IMR-90 (cell line): Measurements from ENCODE around the gene HOXB8. TPM values are rescaled to one million over a fixed set of nuclear protein-coding genes. Genes with fewer than 3 reads are reported as not detected.

Source experiments
- ATAC-seq: fragments of 200-7000 bp; cut with Tn5 transposase; 2 replicates; pipeline ENCODE4 v1.9.1; 2020; ENCODE audit warnings: low read depth, mild to moderate bottlenecking, moderate library complexity
- BruUV-seq: library from RNA; stranded (reverse); fragments of 400-500 nt; replicated peaks from 2 replicates; lab custom pipeline; 2021; lab: Mats Ljungman, UMichigan
- CTCF ChIA-PET: fragments of 300-600 bp; formaldehyde crosslinking; extraction: SDS; loops from one replicate; lab custom pipeline; 2021; ENCODE audit warnings: antibody characterized with exemption; lab: Yijun Ruan, JAX
- POLR2A ChIA-PET: fragments of 300-600 bp; sonication (Branson Sonifier 250); formaldehyde crosslinking; loops from one replicate; lab custom pipeline; 2022; ENCODE audit warnings: antibody characterized with exemption; ENCODE audit not compliant: unreplicated experiment; lab: Charles Lee
- DNase-seq: peaks from one replicate; pipeline ENCODE4 v3.0.0; 2013
- H2AFZ ChIP-seq: replicated peaks from 2 replicates; pipeline ENCODE3; 2013; ENCODE audit warnings: low read length, mild to moderate bottlenecking; ENCODE audit not compliant: poor library complexity
- H2AK5ac ChIP-seq: 2 replicates; pipeline ENCODE4 v1.6.1; 2013; ENCODE audit warnings: low read depth, low read length, inconsistent platforms
- H2AK9ac ChIP-seq: replicated peaks from 2 replicates; pipeline ENCODE3; 2013; ENCODE audit warnings: mild to moderate bottlenecking, low read depth, low read length, moderate library complexity; ENCODE audit not compliant: poor library complexity
- H2BK120ac ChIP-seq: 2 replicates; pipeline ENCODE4 v1.6.1; 2013; ENCODE audit warnings: low read depth, low read length, inconsistent platforms
- H2BK15ac ChIP-seq: 3 replicates; pipeline ENCODE4 v1.6.1; 2013; ENCODE audit warnings: low read depth, low read length, inconsistent platforms
- H2BK20ac ChIP-seq: 2 replicates; pipeline ENCODE4 v1.6.1; 2013; ENCODE audit warnings: low read depth, mild to moderate bottlenecking, inconsistent platforms, low read length, moderate library complexity
- H2BK5ac ChIP-seq: 2 replicates; pipeline ENCODE4 v1.6.1; 2013; ENCODE audit warnings: mild to moderate bottlenecking, low read depth, low read length, inconsistent platforms; ENCODE audit not compliant: poor library complexity, severe bottlenecking
- H3K14ac ChIP-seq: replicated peaks from 2 replicates; pipeline ENCODE4 v1.6.1; 2013; ENCODE audit warnings: low read depth, low read length, inconsistent platforms
- H3K18ac ChIP-seq: 2 replicates; pipeline ENCODE4 v1.6.1; 2013; ENCODE audit warnings: low read depth, low read length, control low read depth
- H3K23ac ChIP-seq: 2 replicates; pipeline ENCODE4 v1.6.1; 2013; ENCODE audit warnings: low read depth, low read length, inconsistent platforms
- H3K27ac ChIP-seq: 2 replicates; pipeline ENCODE4 v1.5.1; 2013; ENCODE audit warnings: mild to moderate bottlenecking, control low read depth, low read length; ENCODE audit not compliant: insufficient read depth
- H3K27me3 ChIP-seq: 2 replicates; pipeline ENCODE4 v1.6.1; 2013; ENCODE audit warnings: low read length; ENCODE audit not compliant: control insufficient read depth, insufficient read depth
- H3K36me3 ChIP-seq: 2 replicates; pipeline ENCODE4 v1.6.1; 2013; ENCODE audit warnings: low read length, mixed read lengths; ENCODE audit not compliant: control insufficient read depth, insufficient read depth
- H3K4ac ChIP-seq: 2 replicates; pipeline ENCODE4 v1.6.1; 2013; ENCODE audit warnings: low read depth, low read length, inconsistent platforms
- H3K4me1 ChIP-seq: 2 replicates; pipeline ENCODE4 v1.6.1; 2013; ENCODE audit warnings: low read length, mixed read lengths; ENCODE audit not compliant: control insufficient read depth, insufficient read depth
- H3K4me2 ChIP-seq: 2 replicates; pipeline ENCODE4 v1.6.1; 2013; ENCODE audit warnings: low read depth, mild to moderate bottlenecking, control low read depth, low read length, moderate library complexity
- H3K4me3 ChIP-seq: 2 replicates; pipeline ENCODE4 v1.5.1; 2013; ENCODE audit warnings: low read depth, mild to moderate bottlenecking, control low read depth, low read length, moderate library complexity; ENCODE audit not compliant: insufficient read depth
- H3K56ac ChIP-seq: 2 replicates; pipeline ENCODE4 v1.6.1; 2013; ENCODE audit warnings: low read length, inconsistent platforms; ENCODE audit not compliant: insufficient read depth; ENCODE audit errors: extremely low read depth
- H3K79me1 ChIP-seq, 2 experiments: 2 replicates each; pipeline ENCODE4 v1.6.1; 2013; ENCODE audit warnings: low read length in 2 of 2, inconsistent platforms in 1 of 2, low read depth in 1 of 2
- H3K9ac ChIP-seq: 2 replicates; pipeline ENCODE4 v1.6.1; 2013; ENCODE audit warnings: low read depth, low read length, control low read depth
- H3K9me1 ChIP-seq: 2 replicates; pipeline ENCODE4 v1.6.1; 2013; ENCODE audit warnings: low read length, inconsistent platforms; ENCODE audit not compliant: insufficient read depth
- H3K9me3 ChIP-seq: 2 replicates; pipeline ENCODE4 v1.6.1; 2013; ENCODE audit warnings: low read length; ENCODE audit not compliant: control insufficient read depth, insufficient read depth
- H4K20me1 ChIP-seq: 2 replicates; pipeline ENCODE4 v1.6.1; 2013; ENCODE audit warnings: low read length, inconsistent platforms; ENCODE audit not compliant: insufficient read depth
- H4K5ac ChIP-seq: 2 replicates; pipeline ENCODE4 v1.6.1; 2013; ENCODE audit warnings: mild to moderate bottlenecking, low read depth, low read length, control low read depth
- H4K8ac ChIP-seq, 2 experiments: 2 replicates each; pipeline ENCODE4 v1.6.1; 2013; ENCODE audit warnings: low read depth in 2 of 2, low read length in 2 of 2, control low read depth in 1 of 2, inconsistent platforms in 1 of 2
- H4K91ac ChIP-seq: 2 replicates; pipeline ENCODE4 v1.6.1; 2013; ENCODE audit warnings: low read depth, low read length, inconsistent platforms; ENCODE audit not compliant: insufficient read depth
- MXI1 ChIP-seq: IDR thresholded peaks from 2 replicates; pipeline ENCODE4 v1.6.1; 2012; ENCODE audit warnings: low read depth, mild to moderate bottlenecking, low read length, moderate library complexity, borderline replicate concordance
- NFE2L2 ChIP-seq: fragments of 150-350 bp; IDR thresholded peaks from 2 replicates; pipeline ENCODE4 v1.6.1; 2016; ENCODE audit warnings: low read depth, mild to moderate bottlenecking, low read length
- POLR2A ChIP-seq: IDR thresholded peaks from 2 replicates; pipeline ENCODE4 v1.6.1; 2012; ENCODE audit warnings: mild to moderate bottlenecking, low read depth, low read length
- RCOR1 ChIP-seq: IDR thresholded peaks from 2 replicates; pipeline ENCODE4 v1.6.1; 2012; ENCODE audit warnings: mild to moderate bottlenecking, low read length, improper control_type of control experiment; ENCODE audit not compliant: insufficient replicate concordance
- RFX5 ChIP-seq: IDR thresholded peaks from 2 replicates; pipeline ENCODE4 v1.8.0; 2012; ENCODE audit warnings: low read depth, mild to moderate bottlenecking, low read length, moderate library complexity
- WGBS, 2 experiments: methylation state at CpG; one replicate each; pipeline versions ENCODE4 v1.1.5 to v1.1.7; 2013; ENCODE audit warnings: missing lambda C conversion rate in 2 of 2; ENCODE audit not compliant: insufficient read length in 1 of 2; ENCODE audit errors: extremely low coverage in 2 of 2; 5-methylcytosine and 5-hydroxymethylcytosine counted together
- dilution Hi-C: fragments of 300-500 bp; cut with HindIII; formaldehyde crosslinking; loops from one replicate; pipeline ENCODE4 v1.14.3; 2018; ENCODE audit warnings: low sequenced_read_pairs; ENCODE audit not compliant: unreplicated experiment
- in situ Hi-C: fragments of 300-500 bp; cut with MboI; formaldehyde crosslinking; loops from 3 replicates; pipeline ENCODE4 v1.14.3; 2019; ENCODE audit warnings: low sequenced_read_pairs, inconsistent platforms, mixed read lengths
- intact Hi-C: fragments of 100-400 bp; cut with micrococcal nuclease; formaldehyde crosslinking; loops from 2 replicates; pipeline ENCODE4 v1.10.0; 2022
- polyA plus RNA-seq, 3 experiments: library from polyadenylated mRNA; depleted of rRNA; stranded (reverse); fragments of >200 nt; gene quantifications; 2 replicates each; pipeline ENCODE4 v1.2.3, GENCODE V29; 2012; ENCODE audit warnings: low replicate concordance in 1 of 3
- total RNA-seq: library from RNA; depleted of rRNA; stranded (reverse); fragments of >200 nt; gene quantifications from 2 replicates; pipeline ENCODE4 v1.2.3, GENCODE V29; 2012

Gene HOXB8
- total and polyA plus RNA-seq, 2 of the 4 experiments (the other 2 are of a cell fraction), result 0.54 to 5.3 TPM

GRCh38 chr17:48644159-48644558 lies 29.1 kb upstream of the HOXB8 start:
- no peak overlapping the region for H2BK5ac ChIP-seq
- H3K27ac ChIP-seq, result no peak overlapping the region
- H4K91ac ChIP-seq, result no peak overlapping the region
- no peaks in the 10 kb centered on the region for H3K4me1 ChIP-seq
- ATAC-seq, result no peak
- no peak overlapping the region for H3K18ac ChIP-seq
- no peak overlapping the region for H2AFZ ChIP-seq
- H2BK15ac ChIP-seq, result no peak overlapping the region
- no peak overlapping the region for H4K5ac ChIP-seq
- H3K27me3 ChIP-seq, result peaks cover 92% of the 10 kb centered on the region
- no peaks in the 10 kb centered on the region for H3K9me1 ChIP-seq
- no peak overlapping the region for H3K4ac ChIP-seq
- H4K8ac ChIP-seq, result no peak overlapping the region
- H3K4me2 ChIP-seq, result no peak overlapping the region
- no peaks in the 10 kb centered on the region for H4K20me1 ChIP-seq
- no peak overlapping the region for H3K23ac ChIP-seq
- TF ChIP-seq POLR2A, result no peak
- no peak for TF ChIP-seq NFE2L2
- TF ChIP-seq RFX5, result no peak
- no peak for TF ChIP-seq MXI1
- TF ChIP-seq RCOR1, result no peak
- intact Hi-C loops, result no loop called here
- no TSS peak for BruUV-seq
- ChIA-PET POLR2A (no interaction called here), CTCF (no interaction called here)
- no peak overlapping the region for H3K56ac ChIP-seq
- no peak overlapping the region for H2AK9ac ChIP-seq
- no CpG with 5 or more reads among the region's 1 CpG for WGBS, 2 experiments
- H2BK20ac ChIP-seq, result no peak overlapping the region
- no peaks in the 10 kb centered on the region for H3K36me3 ChIP-seq
- no peak overlapping the region for H3K14ac ChIP-seq
- DNase-seq, result no peak
- in situ Hi-C loops, result loop anchor here (10.0 kb wide), 1 partner anchor 61 kb away; no protein-coding TSS in a partner anchor
- dilution Hi-C loops, result no loop called here
- H2BK120ac ChIP-seq, result no peak overlapping the region
- no peak overlapping the region for H3K9ac ChIP-seq
- no peak overlapping the region for H2AK5ac ChIP-seq
- H3K9me3 ChIP-seq, result peaks cover 10% of the 10 kb centered on the region
- no peaks in the 10 kb centered on the region for H3K79me1 ChIP-seq
- no peak overlapping the region for H3K4me3 ChIP-seq
